NT2/D1 (cell line): ENCODE measurements around the gene GABARAP.

Experiments used
- YY1 ChIP-seq: IDR thresholded peaks from 2 replicates; pipeline ENCODE4 v1.6.1; 2011; ENCODE audit not compliant: insufficient read length, insufficient read depth
- ZNF274 ChIP-seq: IDR thresholded peaks from 2 replicates; pipeline ENCODE4 v1.6.1; 2011; ENCODE audit warnings: mild to moderate bottlenecking, low read depth, low read length

- TF ChIP-seq YY1 (no peak), ZNF274 (no peak)
These were observed 49.8 kb downstream of the GABARAP start for GRCh38 chr17:7192271-7192937.
